ENCODE data around the gene NRP1. TPM values are rescaled to one million over a fixed set of nuclear protein-coding genes. Genes with fewer than 3 reads are reported as not detected.

The NRP1 gene
- total RNA-seq, 2 experiments from 2014 or later, result 0.06 TPM; not detected in 1

GRCh38 chr10:33129996-33130386 lies 204.5 kb downstream of the NRP1 start:
- ATAC-seq (ENCODE audit: poor library complexity), result no peak
- no peaks in the 10 kb centered on the region for H3K27me3 Mint-ChIP-seq
- peak overlapping the region; percentile 74 for H3K27ac Mint-ChIP-seq
- no peak for TF ChIP-seq CTCF (IDR thresholded peaks at IDR 0.05)
- Histone ChIP-seq H3K9me3 (ENCODE audit: control insufficient read depth in 1 of 2, insufficient read depth in 1 of 2, low read length in 2 of 2) (peaks cover 0 to 3% of the 10 kb centered on the region in 2 experiments), H3K27me3 (ENCODE audit: control insufficient read depth in 1 of 2, insufficient read depth in 2 of 2, low read length in 2 of 2) (no peaks in the 10 kb centered on the region), H3K36me3 (ENCODE audit: insufficient read depth, low read length) (no peaks in the 10 kb centered on the region), H3K4me1 (ENCODE audit: insufficient read depth, low read length) (peaks cover 89% of the 10 kb centered on the region), H3K27ac (ENCODE audit: low read depth in 1 of 2, low read length in 2 of 2) (peak overlapping the region in 1 of 2 donors; percentile 61), H3K4me3 (ENCODE audit: low read length) (no peak overlapping the region)
- intact Hi-C loops (cut with DNase I, micrococcal nuclease), result loop anchor here (10.0 kb wide), 2 partner anchors 745 to 1205 kb away; partner anchors contain the start of gene ARHGAP12 (in 1 of the 2)
- ChIA-PET CTCF (interaction anchor here (1.6 kb wide), 1 partner anchor 36 kb away, joined by 3 read pairs; no protein-coding TSS in a partner anchor), POLR2A (interaction anchor here (1.3 to 2.1 kb wide), 3 partner anchors 9 to 20 kb away, joined by 3 to 11 read pairs (median 8); no protein-coding TSS in a partner anchor)
- H3K4me3 Mint-ChIP-seq, result no peak overlapping the region
- DNase-seq, result no peak
- peaks cover 5% of the 10 kb centered on the region for H3K36me3 Mint-ChIP-seq (ENCODE audit: low read depth)
- peaks cover 2% of the 10 kb centered on the region for H3K9me3 Mint-ChIP-seq
- H3K4me1 Mint-ChIP-seq (ENCODE audit: low read depth), result peaks cover 89% of the 10 kb centered on the region

GRCh38 chr10:33129141-33129995 lies 205.1 kb downstream of the NRP1 start:
- peaks cover 89% of the 10 kb centered on the region for H3K4me1 ChIP-seq (ENCODE audit: insufficient read depth, low read length)
- H3K9me3 Mint-ChIP-seq, result peaks cover 2% of the 10 kb centered on the region
- H3K36me3 Mint-ChIP-seq (ENCODE audit: low read depth), result peaks cover 2% of the 10 kb centered on the region
- H3K27me3 ChIP-seq (ENCODE audit: control insufficient read depth in 1 of 2, insufficient read depth in 2 of 2, low read length in 2 of 2), result no peaks in the 10 kb centered on the region
- H3K27me3 Mint-ChIP-seq, result no peaks in the 10 kb centered on the region
- H3K4me3 ChIP-seq (ENCODE audit: low read length), result no peak overlapping the region
- CTCF ChIA-PET, result interaction anchor here (1.6 kb wide), 1 partner anchor 36 kb away, joined by 3 read pairs; no protein-coding TSS in a partner anchor
- TF ChIP-seq CTCF (IDR thresholded peaks at IDR 0.05), result no peak
- POLR2A ChIA-PET, result interaction anchor here (1.0 to 2.1 kb wide), 4 partner anchors 9 to 752 kb away, joined by 3 to 11 read pairs (median 6); no protein-coding TSS in a partner anchor
- peak overlapping the region; percentile 74 for H3K27ac Mint-ChIP-seq
- H3K27ac ChIP-seq (ENCODE audit: low read depth in 1 of 2, low read length in 2 of 2), result peak overlapping the region in 1 of 2 donors; percentile 61
- DNase-seq (no peak), ATAC-seq (ENCODE audit: poor library complexity) (no peak)
- no peaks in the 10 kb centered on the region for H3K36me3 ChIP-seq (ENCODE audit: insufficient read depth, low read length)
- intact Hi-C loops (cut with DNase I, micrococcal nuclease), result loop anchor here in 1 of 2 experiments (10.0 kb wide), 1 partner anchor 745 kb away; no protein-coding TSS in a partner anchor
- H3K4me1 Mint-ChIP-seq (ENCODE audit: low read depth), result peaks cover 89% of the 10 kb centered on the region
- no peak overlapping the region for H3K4me3 Mint-ChIP-seq
- peaks cover 0 to 3% of the 10 kb centered on the region in 2 experiments for H3K9me3 ChIP-seq (ENCODE audit: control insufficient read depth in 1 of 2, insufficient read depth in 1 of 2, low read length in 2 of 2)

- Mint-ChIP-seq H3K36me3 (ENCODE audit: low read depth) (no peaks in the 10 kb centered on the region), H3K4me3 (no peak overlapping the region)
- POLR2A ChIA-PET, result interaction anchor here (1.9 to 5.1 kb wide), 3 partner anchors 11 to 27 kb away, joined by 18 to 68 read pairs (median 37); no protein-coding TSS in a partner anchor
These were observed 206.8 kb downstream of the NRP1 start for GRCh38 chr10:33127622-33128021.

More at GRCh38 chr10:33127622-33128021, 206.8 kb downstream of the NRP1 start:
- peaks cover 0 to 3% of the 10 kb centered on the region in 2 experiments for H3K9me3 ChIP-seq (ENCODE audit: control insufficient read depth in 1 of 2, insufficient read depth in 1 of 2, low read length in 2 of 2)
- no peaks in the 10 kb centered on the region for H3K36me3 ChIP-seq (ENCODE audit: insufficient read depth, low read length)
- peaks cover 87% of the 10 kb centered on the region for H3K4me1 Mint-ChIP-seq (ENCODE audit: low read depth)
- no peak for DNase-seq
- CTCF ChIA-PET, result interaction anchor here (1.4 to 2.5 kb wide), 2 partner anchors 11 to 28 kb away, joined by 6 to 11 read pairs; no protein-coding TSS in a partner anchor
- peak overlapping the region; percentile 96 for H3K27ac Mint-ChIP-seq
- no peak for TF ChIP-seq CTCF (IDR thresholded peaks at IDR 0.05)
- intact Hi-C loops (cut with DNase I, micrococcal nuclease), result loop anchor here in 1 of 2 experiments (10.0 kb wide), 1 partner anchor 743 kb away; no protein-coding TSS in a partner anchor
- H3K27me3 ChIP-seq (ENCODE audit: control insufficient read depth in 1 of 2, insufficient read depth in 2 of 2, low read length in 2 of 2), result no peaks in the 10 kb centered on the region
- no peak for ATAC-seq (ENCODE audit: poor library complexity)
- peaks cover 2% of the 10 kb centered on the region for H3K9me3 Mint-ChIP-seq
- no peak overlapping the region for H3K4me3 ChIP-seq (ENCODE audit: low read length)
- H3K27ac ChIP-seq (ENCODE audit: low read depth in 1 of 2, low read length in 2 of 2), result peak overlapping the region in 1 of 2 donors; percentile 83
- H3K4me1 ChIP-seq (ENCODE audit: insufficient read depth, low read length), result peaks cover 88% of the 10 kb centered on the region
- H3K27me3 Mint-ChIP-seq, result no peaks in the 10 kb centered on the region
